GM23248 (cell line): Measurements from ENCODE around the gene MPPED1. TPM values are rescaled to one million over a fixed set of nuclear protein-coding genes. Genes with fewer than 3 reads are reported as not detected.

Experiments
- DNase-seq: peaks from one replicate; pipeline ENCODE4 v3.0.0-alpha.2; 2015
- H2AFZ ChIP-seq: fragments of 200-600 bp; sonication (generic); 2 replicates; pipeline ENCODE4 v1.6.1; 2016; ENCODE audit warnings: antibody characterized with exemption
- H3F3A ChIP-seq: fragments of 200-600 bp; sonication (generic); 2 replicates; pipeline ENCODE4 v1.6.1; 2016; ENCODE audit warnings: mild to moderate bottlenecking, antibody characterized with exemption, mixed run types; ENCODE audit not compliant: insufficient read depth
- H3K27ac ChIP-seq: fragments of 200-600 bp; sonication (generic); 2 replicates; pipeline ENCODE4 v1.5.1; 2016; ENCODE audit warnings: mild to moderate bottlenecking
- H3K27me3 ChIP-seq: fragments of 200-600 bp; sonication (generic); replicated peaks from 2 replicates; pipeline ENCODE4 v1.6.1; 2016; ENCODE audit warnings: mild to moderate bottlenecking; ENCODE audit not compliant: insufficient read depth
- H3K36me3 ChIP-seq: fragments of 200-600 bp; sonication (generic); 2 replicates; pipeline ENCODE4 v1.6.1; 2016; ENCODE audit warnings: low read depth, mild to moderate bottlenecking
- H3K4me1 ChIP-seq: fragments of 200-600 bp; sonication (generic); 2 replicates; pipeline ENCODE4 v1.6.1; 2016; ENCODE audit warnings: mild to moderate bottlenecking; ENCODE audit not compliant: insufficient read depth
- H3K4me2 ChIP-seq: fragments of 200-600 bp; sonication (generic); one replicate; pipeline ENCODE4 v1.6.1; 2016; ENCODE audit warnings: mild to moderate bottlenecking; ENCODE audit not compliant: unreplicated experiment
- H3K4me3 ChIP-seq: fragments of 200-600 bp; sonication (generic); 2 replicates; pipeline ENCODE4 v1.5.1; 2016; ENCODE audit warnings: mild to moderate bottlenecking
- H3K79me2 ChIP-seq: fragments of 200-600 bp; sonication (generic); 2 replicates; pipeline ENCODE4 v1.6.1; 2016; ENCODE audit warnings: mild to moderate bottlenecking; ENCODE audit not compliant: insufficient read depth
- H3K9ac ChIP-seq: fragments of 200-600 bp; sonication (generic); 2 replicates; pipeline ENCODE4 v1.6.1; 2016; ENCODE audit warnings: mild to moderate bottlenecking
- H3K9me2 ChIP-seq: fragments of 200-600 bp; sonication (generic); 2 replicates; pipeline ENCODE4 v1.6.1; 2016; ENCODE audit warnings: mixed run types, mild to moderate bottlenecking, moderate library complexity; ENCODE audit not compliant: insufficient read depth
- H3K9me3 ChIP-seq: fragments of 200-600 bp; sonication (generic); one replicate; pipeline ENCODE4 v1.6.1; 2017; ENCODE audit warnings: low read depth
- H4K20me1 ChIP-seq: fragments of 200-600 bp; sonication (generic); 2 replicates; pipeline ENCODE4 v1.6.0; 2016; ENCODE audit not compliant: insufficient read depth
- EZH2 ChIP-seq: fragments of 200-600 bp; sonication (generic); IDR thresholded peaks from 2 replicates; pipeline ENCODE4 v1.6.1; 2018; ENCODE audit warnings: antibody characterized with exemption, mild to moderate bottlenecking; ENCODE audit not compliant: insufficient read depth, poor library complexity, severe bottlenecking
- EZH2phosphoT487 ChIP-seq: fragments of 200-600 bp; sonication (generic); IDR thresholded peaks from 2 replicates; pipeline ENCODE4 v1.6.1; 2018; ENCODE audit warnings: antibody characterized with exemption, moderate library complexity, mild to moderate bottlenecking, low read depth; ENCODE audit not compliant: insufficient read depth
- WGBS, 2 experiments: methylation state at CpG; one replicate each; pipeline ENCODE4 v1.1.6; 2015 to 2017; ENCODE audit warnings: low lambda C conversion rate in 2 of 2, low coverage in 1 of 2; ENCODE audit errors: missing lambda C conversion rate in 2 of 2; 5-methylcytosine and 5-hydroxymethylcytosine counted together
- in situ Hi-C: fragments of 300-500 bp; cut with MboI; formaldehyde crosslinking; loops from 2 replicates; pipeline ENCODE4 v1.15.0; 2020
- polyA plus RNA-seq: library from polyadenylated mRNA; unstranded; fragments of >200 nt; fragmentation: Nextera tagmentation; extraction: Ambion mirVana; gene quantifications from 2 replicates; pipeline ENCODE4 v1.2.1, GENCODE V29; 2016
- total RNA-seq: library from RNA; depleted of rRNA; stranded (reverse); fragments of >200 nt; shearing (Covaris generic); gene quantifications from 2 replicates; pipeline ENCODE4 v1.2.3, GENCODE V29; 2014

The MPPED1 gene
- total and polyA plus RNA-seq, 2 experiments from 2014 or later = not detected

DNA sequence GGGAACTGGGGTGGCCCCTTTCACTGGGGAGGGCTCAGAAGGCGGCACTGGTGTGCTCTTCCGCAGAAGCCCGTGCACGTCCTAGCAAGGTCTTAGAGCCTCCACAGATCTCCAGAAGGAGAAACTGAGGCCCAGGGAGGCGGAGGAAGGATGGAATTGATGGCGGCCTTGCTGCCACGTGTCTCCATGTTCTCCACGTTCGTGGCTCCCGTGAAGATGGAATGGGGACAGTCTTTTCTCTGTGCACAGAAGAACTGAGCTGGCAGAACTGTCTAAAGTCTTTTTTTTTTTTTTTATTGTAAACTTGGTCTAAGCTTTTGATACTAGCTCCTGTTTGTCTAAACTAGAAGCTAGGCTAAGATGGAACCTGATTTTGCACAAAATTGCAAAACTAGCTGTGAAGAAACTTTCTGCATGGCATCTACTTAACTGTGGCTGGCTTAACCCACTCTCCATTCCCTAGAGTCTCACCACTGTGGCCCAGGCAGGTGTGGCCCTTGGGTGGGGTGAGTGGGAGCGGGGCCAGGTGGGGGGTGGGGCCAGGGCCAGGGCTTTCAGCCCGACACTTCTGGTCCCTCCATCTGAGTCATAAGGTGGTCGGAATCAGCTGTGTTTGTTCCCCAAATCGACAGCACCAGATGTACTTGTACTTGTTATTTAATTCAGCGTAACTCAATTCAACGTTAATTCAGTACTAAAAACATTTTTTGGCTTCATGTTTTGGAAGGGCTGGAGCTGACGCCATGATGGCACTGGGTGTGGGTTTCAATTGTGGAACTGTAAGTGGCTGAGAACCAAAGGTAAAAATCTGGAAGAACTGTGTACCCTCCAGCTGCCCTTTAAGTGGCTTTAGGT, 120.7 kb downstream of the MPPED1 start:
- Histone ChIP-seq H3K79me2 (no peaks in the 10 kb centered on the region), H3F3A (no peaks in the 10 kb centered on the region), H3K4me3 (no peak overlapping the region), H3K36me3 (no peaks in the 10 kb centered on the region), H3K27ac (no peak overlapping the region), H3K9me3 (no peaks in the 10 kb centered on the region), H3K27me3 (no peaks in the 10 kb centered on the region), H3K9me2 (no peaks in the 10 kb centered on the region), H2AFZ (no peak overlapping the region), H4K20me1 (no peaks in the 10 kb centered on the region), H3K4me2 (no peak overlapping the region), H3K9ac (no peak overlapping the region), H3K4me1 (no peaks in the 10 kb centered on the region)
- 43 to 52% methylated on average over 17 of the region's 17 CpGs for WGBS, 2 experiments
- TF ChIP-seq EZH2 = no peak
- no peak for TF ChIP-seq EZH2phosphoT487
- no peak for DNase-seq
- in situ Hi-C loops = no loop called here

DNA sequence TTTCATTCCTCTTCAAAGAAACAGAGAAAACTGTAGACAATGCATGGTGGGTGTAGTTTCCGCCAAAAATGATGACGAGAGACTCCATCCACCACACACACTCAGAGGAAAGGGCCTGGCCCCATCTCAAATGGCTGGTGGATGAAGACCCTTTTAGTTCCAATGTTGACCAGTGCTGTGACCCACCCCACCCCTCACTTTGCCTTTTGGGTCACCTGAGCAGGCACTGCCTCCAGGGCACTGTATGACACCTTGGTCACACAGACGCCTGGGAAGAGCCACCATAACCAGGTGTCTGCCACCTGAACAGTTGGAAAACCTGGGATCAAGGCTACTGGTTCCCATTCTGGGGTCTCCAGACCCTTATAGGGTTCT, 121.3 kb downstream of the MPPED1 start:
- H3K9me2 ChIP-seq = no peaks in the 10 kb centered on the region
- H3K9me3 ChIP-seq = no peaks in the 10 kb centered on the region
- H3K4me2 ChIP-seq = no peak overlapping the region
- no peaks in the 10 kb centered on the region for H4K20me1 ChIP-seq
- no peaks in the 10 kb centered on the region for H3K79me2 ChIP-seq
- H3K27ac ChIP-seq = no peak overlapping the region
- no peak overlapping the region for H3K9ac ChIP-seq
- in situ Hi-C loops = no loop called here
- no peak for TF ChIP-seq EZH2
- TF ChIP-seq EZH2phosphoT487 = no peak
- no peaks in the 10 kb centered on the region for H3K27me3 ChIP-seq
- 43 to 52% methylated on average over 3 of the region's 3 CpGs for WGBS, 2 experiments
- no peak overlapping the region for H3K4me3 ChIP-seq
- DNase-seq = no peak
- no peaks in the 10 kb centered on the region for H3F3A ChIP-seq
- H3K36me3 ChIP-seq = no peaks in the 10 kb centered on the region
- no peaks in the 10 kb centered on the region for H3K4me1 ChIP-seq
- no peak overlapping the region for H2AFZ ChIP-seq

DNA sequence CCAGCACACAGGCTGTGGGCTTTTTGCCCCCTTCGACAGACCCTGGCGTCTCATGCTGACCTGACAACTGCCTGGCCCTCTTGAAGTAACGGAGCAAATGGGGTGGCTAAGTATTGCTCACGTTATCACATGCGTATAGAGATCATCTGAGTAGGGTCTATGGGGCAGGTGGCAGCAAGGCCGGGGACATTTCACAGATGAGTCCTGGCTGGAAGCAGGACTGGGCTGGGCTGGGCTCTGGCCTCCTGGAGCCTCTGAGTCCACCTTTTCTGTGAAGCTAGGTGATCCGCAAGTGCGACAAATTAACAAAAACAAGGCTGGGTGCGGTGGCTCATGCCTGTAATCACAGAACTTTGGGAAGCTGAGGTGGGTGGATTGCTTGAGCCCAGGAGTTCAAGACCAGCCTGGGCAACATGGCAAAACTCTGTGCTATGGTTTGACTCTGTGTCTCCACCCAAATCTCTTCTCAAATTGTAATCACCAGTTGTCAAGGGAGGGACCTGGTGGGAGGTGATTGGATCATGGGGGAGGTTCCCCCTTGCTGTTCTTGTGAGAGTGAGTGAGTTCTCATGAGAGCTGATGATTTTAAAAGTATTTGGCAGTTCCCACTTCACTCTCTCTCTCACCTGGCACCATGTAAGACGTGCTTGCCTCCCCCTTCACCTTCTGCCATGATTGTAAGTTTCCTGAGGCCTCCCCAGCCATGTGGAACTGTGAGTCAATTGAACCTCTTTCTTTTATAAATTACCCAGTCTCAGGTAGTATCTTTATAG, 122.0 kb downstream of the MPPED1 start:
- H3K27ac ChIP-seq = no peak overlapping the region
- no peaks in the 10 kb centered on the region for H4K20me1 ChIP-seq
- H3K79me2 ChIP-seq = no peaks in the 10 kb centered on the region
- H3K9ac ChIP-seq = no peak overlapping the region
- 55% methylated on average over 10 of the region's 10 CpGs for WGBS, 2 experiments
- DNase-seq = no peak
- in situ Hi-C loops = no loop called here
- no peak overlapping the region for H3K4me2 ChIP-seq
- no peak for TF ChIP-seq EZH2
- no peak for TF ChIP-seq EZH2phosphoT487
- no peaks in the 10 kb centered on the region for H3F3A ChIP-seq
- no peak overlapping the region for H3K4me3 ChIP-seq
- no peaks in the 10 kb centered on the region for H3K36me3 ChIP-seq
- H3K27me3 ChIP-seq = no peaks in the 10 kb centered on the region
- no peaks in the 10 kb centered on the region for H3K9me3 ChIP-seq
- no peak overlapping the region for H2AFZ ChIP-seq
- H3K4me1 ChIP-seq = no peaks in the 10 kb centered on the region
- no peaks in the 10 kb centered on the region for H3K9me2 ChIP-seq

DNA sequence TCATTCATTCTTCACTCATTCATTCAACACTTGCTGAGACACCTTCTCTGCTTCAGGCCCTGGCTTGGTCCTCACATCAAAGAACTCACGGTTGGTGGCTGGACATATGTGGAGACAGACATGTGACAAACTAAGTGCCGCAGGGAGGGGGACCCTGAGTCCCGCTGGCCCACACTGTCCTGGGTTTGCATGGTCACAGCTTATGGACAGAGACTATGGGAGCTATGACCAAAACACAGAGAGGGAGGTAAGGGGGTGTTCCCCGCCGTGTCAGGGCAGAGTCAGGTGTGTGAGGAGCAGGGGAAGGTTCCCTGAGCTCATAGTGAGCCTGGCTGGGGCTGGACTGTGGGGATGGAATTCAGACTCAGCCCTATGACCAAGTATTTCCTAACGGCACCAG, 123.1 kb downstream of the MPPED1 start:
- Histone ChIP-seq H3K36me3 (no peaks in the 10 kb centered on the region), H4K20me1 (no peaks in the 10 kb centered on the region), H3K4me2 (no peak overlapping the region), H3K4me3 (no peak overlapping the region), H3K9me2 (no peaks in the 10 kb centered on the region), H3K27me3 (no peaks in the 10 kb centered on the region), H3K27ac (no peak overlapping the region), H3K9ac (no peak overlapping the region), H3K9me3 (no peaks in the 10 kb centered on the region), H3F3A (no peaks in the 10 kb centered on the region), H2AFZ (no peak overlapping the region), H3K79me2 (no peaks in the 10 kb centered on the region), H3K4me1 (no peaks in the 10 kb centered on the region)
- in situ Hi-C loops = no loop called here
- DNase-seq = no peak
- 46% methylated on average over 6 of the region's 6 CpGs for WGBS, 2 experiments
- TF ChIP-seq EZH2phosphoT487 (no peak), EZH2 (no peak)
